Measurements from ENCODE around the gene CXCL14.

CXCL14 gene

DNA sequence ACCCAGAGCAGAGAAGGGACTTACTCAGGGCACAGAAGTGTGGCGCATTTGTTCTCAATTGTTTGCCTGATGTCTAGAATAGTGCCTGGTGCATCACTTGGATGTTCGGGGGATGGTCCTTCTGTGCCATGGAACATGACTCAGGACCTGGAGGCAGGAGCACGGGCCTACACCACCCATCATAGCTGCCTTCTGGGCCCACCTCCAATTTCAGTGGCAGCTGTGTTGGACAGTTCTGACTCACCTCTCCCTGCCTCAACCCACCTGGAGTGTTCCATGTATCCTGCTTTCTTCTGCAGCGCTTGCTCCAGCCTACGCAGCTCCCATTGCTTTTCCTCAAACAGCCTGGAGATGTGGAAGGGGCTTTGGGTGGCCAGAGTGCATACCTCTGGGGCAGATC, 12.5 kb upstream of the CXCL14 start:
- no peaks in the 10 kb centered on the region for H3K9me3 ChIP-seq (ENCODE audit: insufficient read depth, low read length, severe bottlenecking)
- H3K36me3 ChIP-seq (ENCODE audit: insufficient read depth, low read length): no peaks in the 10 kb centered on the region
- no peak for TF ChIP-seq EZH2 (IDR thresholded peaks at IDR 0.05; ENCODE audit: borderline replicate concordance, low read depth, low read length, severe bottlenecking)
- TF ChIP-seq, protein P1, sequence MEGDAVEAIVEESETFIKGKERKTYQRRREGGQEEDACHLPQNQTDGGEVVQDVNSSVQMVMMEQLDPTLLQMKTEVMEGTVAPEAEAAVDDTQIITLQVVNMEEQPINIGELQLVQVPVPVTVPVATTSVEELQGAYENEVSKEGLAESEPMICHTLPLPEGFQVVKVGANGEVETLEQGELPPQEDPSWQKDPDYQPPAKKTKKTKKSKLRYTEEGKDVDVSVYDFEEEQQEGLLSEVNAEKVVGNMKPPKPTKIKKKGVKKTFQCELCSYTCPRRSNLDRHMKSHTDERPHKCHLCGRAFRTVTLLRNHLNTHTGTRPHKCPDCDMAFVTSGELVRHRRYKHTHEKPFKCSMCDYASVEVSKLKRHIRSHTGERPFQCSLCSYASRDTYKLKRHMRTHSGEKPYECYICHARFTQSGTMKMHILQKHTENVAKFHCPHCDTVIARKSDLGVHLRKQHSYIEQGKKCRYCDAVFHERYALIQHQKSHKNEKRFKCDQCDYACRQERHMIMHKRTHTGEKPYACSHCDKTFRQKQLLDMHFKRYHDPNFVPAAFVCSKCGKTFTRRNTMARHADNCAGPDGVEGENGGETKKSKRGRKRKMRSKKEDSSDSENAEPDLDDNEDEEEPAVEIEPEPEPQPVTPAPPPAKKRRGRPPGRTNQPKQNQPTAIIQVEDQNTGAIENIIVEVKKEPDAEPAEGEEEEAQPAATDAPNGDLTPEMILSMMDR (IDR thresholded peaks at IDR 0.05; ENCODE audit: borderline replicate concordance, extremely low read depth, low read length, poor library complexity, severe bottlenecking): no peak
- H3K27ac ChIP-seq (ENCODE audit: low read length): no peak overlapping the region
- ATAC-seq (ENCODE audit: insufficient read depth, low read depth): no peak
- H3K4me1 ChIP-seq (ENCODE audit: insufficient read depth, low read length): no peaks in the 10 kb centered on the region
- H3K9ac ChIP-seq (ENCODE audit: low read depth, low read length): no peak overlapping the region
- DNase-seq: no peak
- H3K79me2 ChIP-seq (ENCODE audit: insufficient read depth, low read length): no peaks in the 10 kb centered on the region
- H3K27me3 ChIP-seq (ENCODE audit: insufficient read depth, low read length, poor library complexity): peaks cover 35% of the 10 kb centered on the region
- no peak overlapping the region for H3K4me3 ChIP-seq (ENCODE audit: low read depth in 1 of 2, low read length in 2 of 2)
- no peak overlapping the region for H3K4me2 ChIP-seq (ENCODE audit: insufficient read depth, low read length)
- no peak overlapping the region for H2AFZ ChIP-seq (ENCODE audit: low read depth, low read length)
- peaks cover 9% of the 10 kb centered on the region; the same call in 1 of the 2 replicates for H4K20me1 ChIP-seq (ENCODE audit: insufficient read depth, low read length)

DNA sequence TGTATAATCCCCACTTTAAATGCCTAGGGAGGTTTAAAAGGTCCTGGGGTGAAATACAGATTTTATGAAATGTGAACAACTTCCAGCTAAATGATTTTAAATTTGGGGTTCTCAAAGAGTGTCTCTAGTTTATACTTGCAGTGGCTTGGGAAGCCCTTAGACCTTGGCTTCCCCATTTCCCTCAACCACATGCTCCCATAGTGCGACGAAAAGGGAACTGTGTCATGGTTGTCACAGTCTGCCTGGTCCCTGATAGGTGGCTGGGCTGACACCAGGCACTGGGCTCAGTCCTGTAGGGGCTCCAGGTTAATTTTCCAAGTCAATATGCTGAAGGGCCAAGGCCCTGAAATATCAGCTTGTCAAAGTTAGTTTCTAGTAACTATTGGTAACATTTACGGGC, 10.4 kb upstream of the CXCL14 start:
- H3K4me1 ChIP-seq (ENCODE audit: insufficient read depth, low read length): no peaks in the 10 kb centered on the region
- no peaks in the 10 kb centered on the region for H3K36me3 ChIP-seq (ENCODE audit: insufficient read depth, low read length)
- peaks cover 9% of the 10 kb centered on the region; the same call in 1 of the 2 replicates for H4K20me1 ChIP-seq (ENCODE audit: insufficient read depth, low read length)
- H3K4me3 ChIP-seq (ENCODE audit: low read depth in 1 of 2, low read length in 2 of 2): no peak overlapping the region
- no peaks in the 10 kb centered on the region for H3K9me3 ChIP-seq (ENCODE audit: insufficient read depth, low read length, severe bottlenecking)
- no peak overlapping the region for H3K9ac ChIP-seq (ENCODE audit: low read depth, low read length)
- ATAC-seq (ENCODE audit: insufficient read depth, low read depth): no peak
- no peak overlapping the region for H2AFZ ChIP-seq (ENCODE audit: low read depth, low read length)
- no peaks in the 10 kb centered on the region for H3K79me2 ChIP-seq (ENCODE audit: insufficient read depth, low read length)
- no peak overlapping the region for H3K4me2 ChIP-seq (ENCODE audit: insufficient read depth, low read length)
- H3K27ac ChIP-seq (ENCODE audit: low read length): no peak overlapping the region
- no peak for TF ChIP-seq EZH2 (IDR thresholded peaks at IDR 0.05; ENCODE audit: borderline replicate concordance, low read depth, low read length, severe bottlenecking)
- TF ChIP-seq, protein P1 (IDR thresholded peaks at IDR 0.05; ENCODE audit: borderline replicate concordance, extremely low read depth, low read length, poor library complexity, severe bottlenecking): no peak
- H3K27me3 ChIP-seq (ENCODE audit: insufficient read depth, low read length, poor library complexity): peaks cover 34% of the 10 kb centered on the region
- no peak for DNase-seq

DNA sequence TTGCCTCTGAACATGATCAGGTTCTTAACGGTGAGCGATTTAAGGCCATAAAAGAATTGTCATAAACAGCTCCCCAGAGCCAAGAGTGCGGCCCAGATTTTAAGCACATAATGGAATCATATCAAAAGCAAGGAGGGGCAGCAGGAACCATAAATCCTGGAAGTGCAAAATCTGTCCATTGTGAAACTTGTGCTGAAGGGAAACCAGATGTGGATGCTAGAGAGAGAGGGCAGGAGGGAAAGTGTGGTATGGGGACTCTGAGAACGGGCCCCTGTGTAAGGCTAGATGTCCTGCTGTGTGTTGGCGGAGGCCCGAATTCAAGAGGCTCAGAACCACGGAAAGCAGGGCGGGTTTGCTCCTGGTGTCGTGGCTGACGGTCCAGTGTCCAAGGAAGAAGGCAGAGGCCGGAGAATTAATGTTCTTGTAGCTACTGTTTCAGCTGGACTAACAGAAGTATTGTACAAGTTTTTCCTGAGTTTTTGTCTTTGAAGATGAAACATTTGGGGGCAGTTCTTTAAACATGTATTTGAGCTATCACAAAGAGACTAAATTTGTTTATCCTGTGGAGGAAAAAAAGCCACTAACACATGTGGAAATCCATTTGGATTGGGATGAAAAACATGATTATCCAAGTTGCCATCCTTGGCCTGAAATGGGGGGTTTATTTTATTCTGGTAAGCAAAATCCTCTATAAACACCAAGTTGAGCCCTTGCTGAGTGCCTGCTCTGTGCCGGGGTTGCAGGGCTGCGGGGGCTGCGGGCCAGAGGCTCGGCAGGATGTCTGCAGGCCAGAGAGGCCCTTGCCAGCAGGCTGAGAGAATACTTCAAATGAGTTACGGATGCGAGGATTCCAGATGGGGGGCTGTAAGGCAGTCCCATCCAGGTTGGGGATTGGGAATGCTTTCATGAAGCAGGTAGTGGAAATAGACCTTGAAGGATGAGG, 9.2 kb upstream of the CXCL14 start:
- no peak overlapping the region for H3K4me3 ChIP-seq (ENCODE audit: low read depth in 1 of 2, low read length in 2 of 2)
- DNase-seq (no peak), ATAC-seq (ENCODE audit: insufficient read depth, low read depth) (no peak)
- H4K20me1 ChIP-seq (ENCODE audit: insufficient read depth, low read length): peaks cover 9% of the 10 kb centered on the region; the same call in 1 of the 2 replicates
- H2AFZ ChIP-seq (ENCODE audit: low read depth, low read length): no peak overlapping the region
- no peak overlapping the region for H3K9ac ChIP-seq (ENCODE audit: low read depth, low read length)
- no peak for TF ChIP-seq EZH2 (IDR thresholded peaks at IDR 0.05; ENCODE audit: borderline replicate concordance, low read depth, low read length, severe bottlenecking)
- TF ChIP-seq, protein P1 (IDR thresholded peaks at IDR 0.05; ENCODE audit: borderline replicate concordance, extremely low read depth, low read length, poor library complexity, severe bottlenecking): no peak
- no peaks in the 10 kb centered on the region for H3K9me3 ChIP-seq (ENCODE audit: insufficient read depth, low read length, severe bottlenecking)
- no peaks in the 10 kb centered on the region for H3K36me3 ChIP-seq (ENCODE audit: insufficient read depth, low read length)
- H3K79me2 ChIP-seq (ENCODE audit: insufficient read depth, low read length): no peaks in the 10 kb centered on the region
- H3K27me3 ChIP-seq (ENCODE audit: insufficient read depth, low read length, poor library complexity): peaks cover 38% of the 10 kb centered on the region
- no peaks in the 10 kb centered on the region for H3K4me1 ChIP-seq (ENCODE audit: insufficient read depth, low read length)
- no peak overlapping the region for H3K27ac ChIP-seq (ENCODE audit: low read length)
- H3K4me2 ChIP-seq (ENCODE audit: insufficient read depth, low read length): no peak overlapping the region

Data from DND-41 (cell line).